AG09309 (cell line): ENCODE results near the gene SLC41A2.
"Not testable (repeated sequence)": the region's sequence is repeated elsewhere in the genome, so short reads cannot be mapped to it uniquely, and the experiment has no call there.

Experiments used
- DNase-seq: peaks from one replicate; pipeline ENCODE4 v3.0.0-alpha.2; 2010; ENCODE audit warnings: low read depth
- H3K4me3 ChIP-seq: 2 replicates; pipeline ENCODE4 v1.5.1; 2011; ENCODE audit warnings: mild to moderate bottlenecking, low read depth, low read length, moderate library complexity; ENCODE audit not compliant: control insufficient read depth
- TF ChIP-seq, protein P1 (sequence below): IDR thresholded peaks from 2 replicates; pipeline ENCODE4 v1.5.1; 2011; ENCODE audit warnings: mild to moderate bottlenecking, low read depth, low read length, inconsistent platforms; ENCODE audit not compliant: insufficient read depth, control insufficient read depth; ENCODE audit errors: missing control alignments

Gene SLC41A2

DNA sequence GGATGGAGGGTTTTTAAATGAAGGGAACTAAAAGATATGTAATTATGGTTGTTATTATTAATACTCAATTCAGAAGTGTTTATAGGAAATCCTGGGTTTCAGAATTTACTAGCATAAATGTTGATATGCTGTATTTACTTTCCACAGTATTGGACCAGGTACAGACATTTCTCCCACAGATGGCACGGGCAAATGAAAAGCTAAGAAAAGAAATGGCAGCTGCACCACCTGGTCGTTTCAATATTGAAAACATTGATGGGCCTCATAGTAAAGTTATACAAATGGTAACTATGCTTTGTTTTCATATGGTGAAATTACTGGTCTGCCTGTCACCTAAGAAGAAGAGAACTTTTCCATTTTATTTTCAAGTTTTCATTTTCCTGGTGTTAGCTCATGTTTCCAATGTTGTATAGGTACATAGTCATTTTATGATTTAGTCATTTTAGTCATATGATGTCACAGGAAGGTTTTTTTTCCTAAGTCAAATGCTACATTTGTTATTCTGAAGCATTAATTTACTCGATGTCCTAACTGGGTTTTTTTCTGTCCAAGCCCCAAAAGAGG, 33.6 kb upstream of the SLC41A2 start:
- DNase-seq = no peak
- TF ChIP-seq, protein P1, sequence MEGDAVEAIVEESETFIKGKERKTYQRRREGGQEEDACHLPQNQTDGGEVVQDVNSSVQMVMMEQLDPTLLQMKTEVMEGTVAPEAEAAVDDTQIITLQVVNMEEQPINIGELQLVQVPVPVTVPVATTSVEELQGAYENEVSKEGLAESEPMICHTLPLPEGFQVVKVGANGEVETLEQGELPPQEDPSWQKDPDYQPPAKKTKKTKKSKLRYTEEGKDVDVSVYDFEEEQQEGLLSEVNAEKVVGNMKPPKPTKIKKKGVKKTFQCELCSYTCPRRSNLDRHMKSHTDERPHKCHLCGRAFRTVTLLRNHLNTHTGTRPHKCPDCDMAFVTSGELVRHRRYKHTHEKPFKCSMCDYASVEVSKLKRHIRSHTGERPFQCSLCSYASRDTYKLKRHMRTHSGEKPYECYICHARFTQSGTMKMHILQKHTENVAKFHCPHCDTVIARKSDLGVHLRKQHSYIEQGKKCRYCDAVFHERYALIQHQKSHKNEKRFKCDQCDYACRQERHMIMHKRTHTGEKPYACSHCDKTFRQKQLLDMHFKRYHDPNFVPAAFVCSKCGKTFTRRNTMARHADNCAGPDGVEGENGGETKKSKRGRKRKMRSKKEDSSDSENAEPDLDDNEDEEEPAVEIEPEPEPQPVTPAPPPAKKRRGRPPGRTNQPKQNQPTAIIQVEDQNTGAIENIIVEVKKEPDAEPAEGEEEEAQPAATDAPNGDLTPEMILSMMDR = no peak
- H3K4me3 ChIP-seq = no peak overlapping the region

GRCh38 chr12:104990950-104991349, 32.9 kb upstream of the SLC41A2 start:
- DNase-seq = no peak
- TF ChIP-seq, protein P1 = no peak
- H3K4me3 ChIP-seq = no peak overlapping the region

DNA sequence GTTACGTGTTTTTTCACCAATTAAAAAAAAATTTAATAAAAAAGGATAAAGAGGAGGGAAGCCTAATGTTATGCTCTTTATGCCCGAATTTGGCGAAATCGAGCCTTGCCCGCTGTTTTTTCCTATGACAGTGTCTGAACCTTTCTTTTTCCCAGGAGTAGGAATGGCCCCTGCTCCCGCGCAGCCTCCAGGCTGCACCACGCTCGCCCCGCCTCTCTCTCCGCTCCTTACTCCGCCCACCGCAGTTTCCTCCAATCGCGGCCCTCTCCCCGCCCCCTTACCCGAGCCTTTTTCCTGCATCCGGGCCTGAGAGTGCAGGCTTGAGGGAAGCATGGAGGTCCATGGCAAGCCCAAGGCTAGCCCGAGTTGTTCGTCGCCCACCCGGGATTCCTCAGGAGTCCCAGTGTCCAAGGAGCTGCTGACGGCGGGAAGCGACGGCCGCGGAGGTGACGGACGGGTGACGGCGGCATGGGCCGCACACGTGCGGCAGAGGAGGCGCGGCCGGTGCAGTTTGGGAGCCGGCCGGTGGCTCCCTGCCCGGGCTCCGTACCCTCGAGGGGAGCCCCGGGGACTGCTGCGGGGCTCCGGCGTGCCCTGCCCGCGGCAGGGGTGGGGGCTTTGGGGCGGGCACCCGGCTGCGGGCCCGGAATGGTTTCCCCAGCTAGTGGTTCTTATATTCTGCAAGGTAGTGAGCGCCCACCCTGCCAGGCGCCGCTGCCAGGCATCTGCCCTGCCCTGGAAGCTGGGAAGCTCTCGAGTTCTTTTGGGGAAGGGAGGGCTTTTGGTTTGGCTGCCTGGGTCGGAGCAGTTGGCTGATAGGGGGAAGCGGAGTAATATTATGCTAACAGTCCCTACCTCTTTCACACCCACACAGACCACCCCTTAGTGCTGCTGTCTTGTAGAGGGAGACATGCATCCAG, 28.2 kb upstream of the SLC41A2 start, which contains the start of gene NOPCHAP1:
TSS of gene NOPCHAP1 (plus strand) at position 295 of the 920 bp plus-strand sequence. CDS start at position 332, 37 bp downstream.
- H3K4me3 ChIP-seq = peak within 1 kb of the TSS; percentile 81
- peak; percentile 29 for DNase-seq
- TF ChIP-seq, protein P1 = no peak

DNA sequence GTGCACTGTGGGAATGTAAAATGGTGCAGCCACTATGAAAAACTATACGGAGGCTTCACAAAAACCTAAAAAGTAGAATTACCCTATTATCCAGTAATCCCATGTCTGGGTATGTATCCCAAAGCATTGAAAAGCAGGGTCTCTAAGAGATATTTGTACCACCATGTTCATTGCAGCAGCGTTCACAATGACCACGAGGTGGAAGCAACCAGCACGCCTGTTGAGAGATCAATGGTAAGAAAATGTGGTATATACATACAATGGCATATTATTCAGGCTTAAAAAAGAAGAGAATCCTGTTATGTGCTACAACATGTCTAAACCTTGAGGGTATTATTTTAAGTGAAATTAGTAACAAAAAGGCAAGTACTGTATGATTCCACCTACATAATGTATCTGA, 27.1 kb upstream of the SLC41A2 start:
- H3K4me3 ChIP-seq = no peak overlapping the region
- TF ChIP-seq, protein P1 = no peak
- DNase-seq = no peak

GRCh38 chr12:104977688-104978087, 19.6 kb upstream of the SLC41A2 start:
- DNase-seq, H3K4me3 ChIP-seq: not testable (repeated sequence)

GRCh38 chr12:104976703-104977102, 18.6 kb upstream of the SLC41A2 start:
- TF ChIP-seq, protein P1 = peak; percentile 9
- no peak overlapping the region for H3K4me3 ChIP-seq
- DNase-seq = no peak
